Breast epithelium (tissue), 4 donors: ENCODE data around the gene CLDN4. TPM values are rescaled to one million over a fixed set of nuclear protein-coding genes. Genes with fewer than 3 reads are reported as not detected.

Experiments
- DNase-seq, 2 donors: peaks; one replicate each; pipeline ENCODE4 v3.0.0-alpha.2; 2019; ENCODE audit warnings: low spot score in 2 of 2
- H3K27ac ChIP-seq, 2 donors: fragments of 200-600 bp; sonication (generic) in 1 of 2; one replicate each; pipeline ENCODE4 v1.5.1; 2016 to 2019; ENCODE audit warnings: mild to moderate bottlenecking in 1 of 2
- H3K27me3 ChIP-seq, 2 donors: fragments of 200-600 bp; sonication (generic) in 1 of 2; one replicate each; pipeline versions ENCODE4 v1.5.1 to v1.6.0; 2017 to 2019; ENCODE audit warnings: control low read depth in 1 of 2, mild to moderate bottlenecking in 1 of 2
- H3K36me3 ChIP-seq: fragments of 200-600 bp; one replicate; pipeline ENCODE4 v1.5.1; 2019
- H3K4me1 ChIP-seq, 2 donors: fragments of 200-600 bp; sonication (generic); one replicate each; pipeline ENCODE4 v1.5.1; 2016 to 2019; ENCODE audit warnings: control low read depth in 1 of 2
- H3K4me3 ChIP-seq, 3 donors: fragments of 200-600 bp; sonication (generic); 1 replicate in 2 of 3; 2 replicates in 1 of 3; pipeline ENCODE4 v1.5.1; 2016 to 2019; ENCODE audit warnings: mild to moderate bottlenecking in 3 of 3, moderate library complexity in 2 of 3
- H3K9me3 ChIP-seq, 2 donors: fragments of 200-600 bp; sonication (generic) in 1 of 2; one replicate each; pipeline ENCODE4 v1.5.1; 2016 to 2019; ENCODE audit warnings: control low read depth in 1 of 2
- POLR2A ChIP-seq: fragments of 450-650 bp; IDR thresholded peaks from one replicate; pipeline ENCODE4 v1.6.1; 2016; ENCODE audit warnings: antibody characterized with exemption, mild to moderate bottlenecking, moderate library complexity
- POLR2AphosphoS5 ChIP-seq, 3 donors: sonication (generic); formaldehyde crosslinking; IDR thresholded peaks; one replicate each; pipeline ENCODE4 v1.6.1; 2017; ENCODE audit warnings: antibody characterized with exemption in 3 of 3
- intact Hi-C: fragments of 100-400 bp; cut with DNase I; formaldehyde crosslinking; loops from one replicate; pipeline ENCODE4 v1.15.1; 2023; ENCODE audit warnings: low total_unique reads
- total RNA-seq, 3 donors: library from RNA; depleted of rRNA; stranded (reverse); fragments of >200 nt; gene quantifications; one replicate each; pipeline ENCODE4 v1.1.0, GENCODE V29; 2016
- TF ChIP-seq, protein P1 (sequence below), 3 donors: fragments of 450-650 bp; IDR thresholded peaks; one replicate each; pipeline ENCODE4 v1.5.1; 2016 to 2017; ENCODE audit warnings: antibody characterized with exemption in 3 of 3, mild to moderate bottlenecking in 3 of 3, moderate library complexity in 3 of 3

Gene CLDN4
- total RNA-seq, 3 donors from 2014 or later = 3.8 to 379 (median 143) TPM

DNA sequence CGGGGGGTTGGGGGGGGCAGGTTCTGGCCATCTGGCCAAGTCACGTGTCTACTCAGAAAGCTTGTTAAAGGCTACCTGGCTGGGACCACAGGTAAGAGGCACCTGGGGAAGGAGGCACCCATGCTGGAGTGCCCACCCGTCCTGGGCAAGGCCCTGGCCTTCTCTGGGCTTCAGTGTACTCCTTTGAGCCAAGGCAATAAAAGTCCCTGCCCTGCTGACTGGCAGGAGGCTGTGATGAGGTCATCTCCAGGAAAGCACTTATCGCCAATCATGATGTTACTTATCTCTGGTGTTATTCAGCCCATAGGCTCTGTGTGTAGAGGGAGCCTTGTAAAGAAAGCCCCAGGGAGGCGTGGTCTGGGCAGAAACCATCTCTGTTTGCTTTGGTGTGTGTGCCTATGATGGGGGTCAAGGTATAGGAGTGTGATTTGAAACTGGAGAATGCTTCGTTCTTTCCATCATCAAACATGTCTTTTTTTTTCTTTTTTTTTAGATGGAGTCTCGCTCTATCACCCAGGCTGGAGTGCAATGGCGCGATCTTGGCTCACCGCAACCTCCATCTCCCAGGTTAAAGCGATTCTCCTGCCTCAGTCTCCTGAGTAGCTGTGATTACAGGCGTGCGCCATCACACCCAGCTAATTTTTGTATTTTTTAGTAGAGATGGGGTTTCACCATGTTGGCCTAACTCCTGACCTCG is 2.5 kb upstream of the CLDN4 start:
- no peaks in the 10 kb centered on the region for H3K36me3 ChIP-seq
- DNase-seq = no peak
- TF ChIP-seq POLR2A = no peak
- TF ChIP-seq POLR2AphosphoS5 (IDR thresholded peaks at IDR 0.05) = no peak
- no peaks in the 10 kb centered on the region for H3K9me3 ChIP-seq
- no peaks in the 10 kb centered on the region for H3K27me3 ChIP-seq
- peaks cover 3 to 16% of the 10 kb centered on the region in 2 donors for H3K4me1 ChIP-seq
- intact Hi-C loops = no loop called here
- peak overlapping the region in 2 of 3 donors; percentile 22 to 49 for H3K4me3 ChIP-seq
- peak overlapping the region; percentile 95 for H3K27ac ChIP-seq

- Histone ChIP-seq H3K27me3 (no peaks in the 10 kb centered on the region), H3K4me3 (peak overlapping the region in 1 of 3 donors; percentile 64), H3K36me3 (no peaks in the 10 kb centered on the region), H3K9me3 (no peaks in the 10 kb centered on the region), H3K27ac (peak overlapping the region; percentile 95), H3K4me1 (peaks cover 3 to 16% of the 10 kb centered on the region in 2 donors)
- no peak for DNase-seq
- TF ChIP-seq, protein P1, sequence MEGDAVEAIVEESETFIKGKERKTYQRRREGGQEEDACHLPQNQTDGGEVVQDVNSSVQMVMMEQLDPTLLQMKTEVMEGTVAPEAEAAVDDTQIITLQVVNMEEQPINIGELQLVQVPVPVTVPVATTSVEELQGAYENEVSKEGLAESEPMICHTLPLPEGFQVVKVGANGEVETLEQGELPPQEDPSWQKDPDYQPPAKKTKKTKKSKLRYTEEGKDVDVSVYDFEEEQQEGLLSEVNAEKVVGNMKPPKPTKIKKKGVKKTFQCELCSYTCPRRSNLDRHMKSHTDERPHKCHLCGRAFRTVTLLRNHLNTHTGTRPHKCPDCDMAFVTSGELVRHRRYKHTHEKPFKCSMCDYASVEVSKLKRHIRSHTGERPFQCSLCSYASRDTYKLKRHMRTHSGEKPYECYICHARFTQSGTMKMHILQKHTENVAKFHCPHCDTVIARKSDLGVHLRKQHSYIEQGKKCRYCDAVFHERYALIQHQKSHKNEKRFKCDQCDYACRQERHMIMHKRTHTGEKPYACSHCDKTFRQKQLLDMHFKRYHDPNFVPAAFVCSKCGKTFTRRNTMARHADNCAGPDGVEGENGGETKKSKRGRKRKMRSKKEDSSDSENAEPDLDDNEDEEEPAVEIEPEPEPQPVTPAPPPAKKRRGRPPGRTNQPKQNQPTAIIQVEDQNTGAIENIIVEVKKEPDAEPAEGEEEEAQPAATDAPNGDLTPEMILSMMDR (IDR thresholded peaks at IDR 0.05) = no peak
- TF ChIP-seq POLR2AphosphoS5 (IDR thresholded peaks at IDR 0.05) = no peak
- no peak for TF ChIP-seq POLR2A
- intact Hi-C loops = no loop called here
Observed at GRCh38 chr7:73828972-73829371, 1.8 kb upstream of the CLDN4 start.

GRCh38 chr7:73829505-73829904 is 1.3 kb upstream of the CLDN4 start:
- TF ChIP-seq, protein P1 (IDR thresholded peaks at IDR 0.05) = no peak
- H3K4me3 ChIP-seq = peak overlapping the region in 2 of 3 donors; percentile 64 to 65
- H3K9me3 ChIP-seq = no peaks in the 10 kb centered on the region
- DNase-seq = no peak
- H3K4me1 ChIP-seq = peaks cover 3 to 16% of the 10 kb centered on the region in 2 donors
- intact Hi-C loops = no loop called here
- H3K27me3 ChIP-seq = no peaks in the 10 kb centered on the region
- H3K27ac ChIP-seq = peak overlapping the region; percentile 95
- no peaks in the 10 kb centered on the region for H3K36me3 ChIP-seq

- Histone ChIP-seq H3K27ac (peak overlapping the region; percentile 95), H3K27me3 (no peaks in the 10 kb centered on the region), H3K4me3 (peak overlapping the region in 2 of 3 donors; percentile 64 to 65), H3K4me1 (peaks cover 3 to 16% of the 10 kb centered on the region in 2 donors), H3K9me3 (no peaks in the 10 kb centered on the region), H3K36me3 (no peaks in the 10 kb centered on the region)
- TF ChIP-seq, protein P1 (IDR thresholded peaks at IDR 0.05) = no peak
- TF ChIP-seq POLR2AphosphoS5 (IDR thresholded peaks at IDR 0.05) = no peak
- TF ChIP-seq POLR2A = no peak
- intact Hi-C loops = no loop called here
- no peak for DNase-seq
Observed at GRCh38 chr7:73829921-73830680, 695 bp upstream of the CLDN4 start.

DNA sequence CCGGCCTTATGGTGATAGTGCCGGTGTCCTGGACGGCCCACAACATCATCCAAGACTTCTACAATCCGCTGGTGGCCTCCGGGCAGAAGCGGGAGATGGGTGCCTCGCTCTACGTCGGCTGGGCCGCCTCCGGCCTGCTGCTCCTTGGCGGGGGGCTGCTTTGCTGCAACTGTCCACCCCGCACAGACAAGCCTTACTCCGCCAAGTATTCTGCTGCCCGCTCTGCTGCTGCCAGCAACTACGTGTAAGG is 713 bp downstream of the CLDN4 start:
- H3K27ac ChIP-seq = peak overlapping the region; percentile 95
- peak overlapping the region; percentile 22 to 65 (median 64) for H3K4me3 ChIP-seq
- TF ChIP-seq, protein P1 (IDR thresholded peaks at IDR 0.05) = no peak
- TF ChIP-seq POLR2AphosphoS5 (IDR thresholded peaks at IDR 0.05) = no peak
- TF ChIP-seq POLR2A = no peak
- intact Hi-C loops = no loop called here
- no peak for DNase-seq
- no peaks in the 10 kb centered on the region for H3K27me3 ChIP-seq
- H3K4me1 ChIP-seq = peaks cover 3 to 16% of the 10 kb centered on the region in 2 donors
- H3K9me3 ChIP-seq = no peaks in the 10 kb centered on the region
- no peaks in the 10 kb centered on the region for H3K36me3 ChIP-seq
